A673 (cell line): ENCODE results near the gene IRAG1.

Experiments
- EZH2 ChIP-seq: fragments of 200-600 bp; sonication (generic); IDR thresholded peaks from 2 replicates; pipeline ENCODE4 v1.6.1; 2017; ENCODE audit warnings: borderline replicate concordance, low read depth, mild to moderate bottlenecking, mixed read lengths, antibody characterized with exemption, low read length; ENCODE audit not compliant: poor library complexity, severe bottlenecking
- TF ChIP-seq, protein P1 (sequence below): fragments of 300-800, 200-600 bp; sonication (generic); conservative IDR thresholded peaks from 2 replicates; pipeline ENCODE4 v1.5.1; 2017; ENCODE audit warnings: low read depth, mild to moderate bottlenecking, antibody characterized with exemption, low read length, moderate library complexity, mixed read lengths

GRCh38 chr11:10674440-10674855 is 19.1 kb downstream of the IRAG1 start:
- TF ChIP-seq, protein P1, sequence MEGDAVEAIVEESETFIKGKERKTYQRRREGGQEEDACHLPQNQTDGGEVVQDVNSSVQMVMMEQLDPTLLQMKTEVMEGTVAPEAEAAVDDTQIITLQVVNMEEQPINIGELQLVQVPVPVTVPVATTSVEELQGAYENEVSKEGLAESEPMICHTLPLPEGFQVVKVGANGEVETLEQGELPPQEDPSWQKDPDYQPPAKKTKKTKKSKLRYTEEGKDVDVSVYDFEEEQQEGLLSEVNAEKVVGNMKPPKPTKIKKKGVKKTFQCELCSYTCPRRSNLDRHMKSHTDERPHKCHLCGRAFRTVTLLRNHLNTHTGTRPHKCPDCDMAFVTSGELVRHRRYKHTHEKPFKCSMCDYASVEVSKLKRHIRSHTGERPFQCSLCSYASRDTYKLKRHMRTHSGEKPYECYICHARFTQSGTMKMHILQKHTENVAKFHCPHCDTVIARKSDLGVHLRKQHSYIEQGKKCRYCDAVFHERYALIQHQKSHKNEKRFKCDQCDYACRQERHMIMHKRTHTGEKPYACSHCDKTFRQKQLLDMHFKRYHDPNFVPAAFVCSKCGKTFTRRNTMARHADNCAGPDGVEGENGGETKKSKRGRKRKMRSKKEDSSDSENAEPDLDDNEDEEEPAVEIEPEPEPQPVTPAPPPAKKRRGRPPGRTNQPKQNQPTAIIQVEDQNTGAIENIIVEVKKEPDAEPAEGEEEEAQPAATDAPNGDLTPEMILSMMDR = no peak
- no peak for TF ChIP-seq EZH2
